ENCODE data around the gene STRBP.
"Not testable (repeated sequence)": the region's sequence is repeated elsewhere in the genome, so short reads cannot be mapped to it uniquely, and the experiment has no call there.

The STRBP gene

DNA sequence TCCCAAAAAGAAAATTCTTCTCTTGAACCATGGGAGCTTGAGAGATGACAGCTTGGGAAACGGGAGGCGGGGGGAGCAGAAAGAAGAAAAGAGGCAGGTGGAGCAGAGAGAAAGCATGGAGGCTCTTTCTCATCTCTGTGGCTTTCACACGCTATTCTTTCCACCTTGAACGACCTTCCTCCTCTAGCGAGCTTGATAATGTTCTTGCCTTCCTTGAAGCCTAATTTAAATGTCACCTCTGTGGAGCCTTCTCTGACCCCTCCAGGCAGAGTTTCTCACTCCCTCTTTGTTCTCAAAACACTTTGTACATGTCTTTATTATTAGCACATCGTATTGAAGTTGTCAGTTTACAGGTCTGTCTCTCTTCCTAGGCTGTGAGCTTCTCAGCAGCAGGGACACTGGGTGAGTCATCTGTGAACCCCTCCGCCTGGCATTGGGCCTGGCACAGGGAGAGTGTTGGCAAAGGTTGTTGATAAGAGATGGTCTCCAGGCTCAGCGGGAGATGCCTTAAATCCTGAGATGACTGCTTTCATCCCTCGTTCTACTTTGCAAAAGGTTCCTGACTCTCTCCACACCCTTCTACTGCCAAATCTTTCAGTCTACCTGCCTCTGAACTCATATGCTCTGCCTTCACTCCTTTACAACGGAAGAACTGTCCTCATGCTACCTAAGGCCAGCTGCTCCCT is 14.1 kb upstream of the STRBP start:
- DNase-seq, result peak; percentile 18

DNA sequence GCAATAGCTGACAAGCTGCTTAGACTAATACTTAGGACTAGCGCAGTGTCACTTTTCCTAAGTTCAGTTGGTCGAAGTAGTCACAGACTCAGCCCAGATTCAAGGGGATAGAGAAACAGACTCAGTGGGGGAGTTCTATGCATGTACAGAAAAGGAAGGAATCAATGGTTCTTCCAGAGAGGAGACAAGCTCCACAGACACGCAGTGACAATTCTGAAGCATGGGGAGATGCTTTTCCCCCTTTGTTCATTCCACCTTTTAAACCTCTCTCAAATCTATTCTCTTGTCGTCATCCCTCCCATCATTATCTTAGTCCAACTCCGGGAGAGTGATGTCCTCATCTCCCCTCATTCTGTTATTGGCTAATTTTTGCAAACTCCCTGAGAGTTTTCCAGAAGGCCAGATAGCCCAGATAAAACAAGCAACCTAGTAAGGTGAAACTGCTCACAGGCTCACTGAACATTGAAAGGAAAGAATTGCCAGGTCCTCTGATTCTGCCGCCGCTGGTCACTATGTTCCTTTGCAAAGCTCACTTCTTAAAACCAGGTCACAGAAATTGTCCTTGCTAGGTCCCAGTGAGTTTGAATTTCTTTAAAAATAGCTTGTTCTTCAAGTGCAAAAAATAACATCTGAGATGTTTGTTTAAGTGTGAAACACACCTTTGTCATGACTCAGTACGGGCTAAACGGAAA is 13.4 kb upstream of the STRBP start:
- DNase-seq, result no peak

DNA sequence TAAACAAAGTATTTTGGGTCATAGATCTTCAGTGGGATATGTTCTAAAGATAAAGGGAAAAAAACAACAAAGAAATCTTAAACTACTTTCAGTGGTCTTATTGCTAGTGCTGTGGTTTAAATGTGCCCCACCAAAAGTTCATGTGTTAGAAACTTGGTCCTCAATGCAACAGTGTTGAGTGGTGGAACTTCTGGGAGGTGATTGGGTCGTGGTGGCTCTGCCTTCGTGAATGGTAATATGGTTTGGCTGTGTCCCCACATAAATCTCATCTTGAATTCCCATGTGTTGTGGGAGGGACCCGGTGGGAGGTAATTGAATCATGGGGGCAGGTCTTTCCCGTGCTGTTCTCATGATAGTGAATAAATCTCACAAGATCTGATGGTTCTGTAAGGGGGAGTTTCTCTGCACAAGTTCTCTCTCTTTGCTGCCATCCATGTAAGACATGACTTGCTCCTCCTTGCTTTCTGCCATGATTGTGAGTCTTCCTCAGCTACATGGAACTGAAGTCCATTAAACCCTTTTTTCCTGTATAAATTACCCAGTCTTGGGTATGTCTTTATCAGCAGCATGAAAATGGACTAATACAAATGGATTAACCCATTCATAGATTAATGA is 10.6 kb upstream of the STRBP start:
- DNase-seq, result not testable (repeated sequence)

DNA sequence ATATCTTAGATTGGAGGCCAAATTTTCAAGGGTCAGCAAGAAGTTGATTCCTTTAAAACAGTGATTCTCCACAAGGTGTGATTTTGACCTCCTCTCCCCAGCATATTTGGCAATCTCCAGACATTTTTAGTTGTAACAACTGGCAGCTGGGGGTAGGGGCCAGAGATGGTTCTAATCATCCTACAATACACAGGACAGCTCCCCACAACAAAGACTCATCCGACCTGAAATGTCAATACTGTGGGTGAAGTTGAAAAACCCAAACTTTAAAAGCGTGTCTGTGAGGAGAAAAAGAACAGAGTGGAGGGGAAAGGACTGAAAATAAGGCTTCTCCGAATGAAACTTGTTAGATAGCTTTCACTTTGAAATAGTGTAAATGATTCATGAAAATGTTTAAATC is 10.0 kb upstream of the STRBP start:
- no peak for DNase-seq

DNA sequence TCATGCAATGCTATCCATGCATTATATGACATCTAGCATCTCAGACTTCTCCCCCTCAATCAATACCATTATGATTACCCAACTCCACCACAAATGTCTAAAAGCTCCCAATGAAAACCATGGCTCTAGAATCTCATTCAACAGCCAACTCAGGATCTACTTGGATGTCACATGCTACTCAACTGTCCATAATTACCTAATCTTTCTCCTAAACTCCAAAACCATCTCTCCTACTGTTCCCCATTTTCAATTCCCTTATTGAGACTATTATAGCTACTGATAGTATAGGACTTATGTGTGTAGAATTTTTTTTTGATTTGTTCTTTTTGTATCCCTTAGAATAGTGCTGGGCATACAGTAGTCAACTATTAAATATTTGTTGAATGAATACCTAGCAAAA is 8.2 kb upstream of the STRBP start:
- no peak for DNase-seq

DNA sequence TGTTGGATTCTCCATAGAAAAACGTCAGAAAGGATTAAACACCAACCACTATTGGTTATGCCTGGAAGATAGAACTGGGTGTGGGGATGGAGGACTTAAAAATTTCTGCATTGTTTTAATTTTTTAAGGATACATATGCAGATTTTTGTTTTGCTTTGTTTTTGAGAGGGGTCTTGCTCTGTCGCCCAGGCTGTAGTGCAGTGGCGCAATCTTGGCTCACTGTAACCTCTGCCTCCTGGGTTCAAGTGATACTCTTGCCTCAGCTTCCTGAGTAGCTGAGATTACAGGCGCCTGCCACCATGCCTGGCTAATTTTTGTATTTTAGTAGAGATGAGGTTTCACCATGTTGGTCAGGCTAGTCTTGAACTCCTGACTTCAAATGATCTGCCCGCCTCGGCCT is 2.7 kb upstream of the STRBP start:
- DNase-seq, result not testable (repeated sequence)

DNA sequence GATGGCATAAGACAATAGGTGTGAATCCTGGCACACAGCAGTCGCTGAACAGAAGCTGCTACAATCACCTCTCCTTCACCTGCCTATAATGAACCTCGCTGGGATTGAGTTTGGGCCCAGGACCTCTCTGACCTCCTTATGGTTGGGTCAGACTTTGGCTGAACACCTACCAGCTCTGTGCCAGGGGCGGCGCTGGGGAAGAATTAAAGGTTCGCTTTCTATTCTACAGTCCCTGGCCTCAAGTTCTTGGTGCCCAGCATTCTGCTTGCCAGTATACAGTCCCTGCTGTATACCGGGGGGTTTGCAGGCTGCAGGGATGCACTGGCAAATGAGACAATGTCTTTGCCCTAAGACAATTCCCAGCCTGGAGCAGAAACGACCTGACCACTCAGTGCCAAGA is 895 bp upstream of the STRBP start:
- no peak for DNase-seq

DNA sequence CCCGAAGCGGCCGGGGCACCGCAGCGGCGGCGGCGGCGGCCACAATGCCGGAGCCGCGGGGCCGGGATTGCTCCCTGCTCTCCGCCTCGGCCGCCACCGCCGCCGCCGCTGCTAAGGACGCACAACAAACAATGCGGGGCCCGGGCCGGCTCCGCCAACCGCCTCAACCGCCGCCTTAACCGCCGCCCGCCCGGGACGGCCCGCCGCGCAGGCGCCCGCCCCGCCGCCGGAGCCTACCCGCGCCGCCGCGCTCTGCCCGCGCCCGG is 254 bp downstream of the STRBP start:
- no peak for DNase-seq

DNA sequence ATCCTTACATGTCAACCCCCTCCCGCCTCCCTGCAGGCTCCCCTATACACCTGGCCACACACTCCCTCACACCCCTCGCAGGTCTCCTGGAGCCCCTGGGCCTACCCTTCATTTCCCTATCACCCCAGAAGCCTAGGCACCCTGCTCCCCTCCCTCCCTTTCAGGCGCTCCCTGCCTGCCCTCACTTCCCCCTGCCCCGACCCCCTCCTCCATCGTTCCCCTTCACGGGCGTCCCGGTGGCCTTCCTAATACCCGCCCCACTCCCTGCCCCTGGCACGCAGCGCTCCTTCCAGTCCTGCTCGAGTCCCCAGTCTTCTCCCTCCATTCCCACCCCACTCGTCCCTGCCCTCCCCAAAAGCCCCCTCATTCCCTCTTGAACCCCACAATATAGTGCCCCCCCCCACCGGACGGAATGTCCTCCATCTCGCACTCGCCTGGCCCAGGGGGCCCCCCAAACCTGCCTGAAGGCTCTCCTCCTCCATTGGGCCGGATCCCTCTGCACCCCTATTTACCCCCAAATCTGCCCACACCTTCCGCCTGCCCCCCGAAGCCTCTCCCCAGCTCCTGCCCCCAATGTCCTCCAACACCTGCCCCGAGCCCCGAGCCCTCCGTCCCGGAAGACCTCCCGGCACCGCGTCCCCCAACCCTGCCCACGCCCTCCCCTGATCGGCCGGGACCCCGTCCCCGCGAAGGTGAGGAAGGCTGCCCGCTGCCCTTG is 746 bp downstream of the STRBP start:
- no peak for DNase-seq

DNA sequence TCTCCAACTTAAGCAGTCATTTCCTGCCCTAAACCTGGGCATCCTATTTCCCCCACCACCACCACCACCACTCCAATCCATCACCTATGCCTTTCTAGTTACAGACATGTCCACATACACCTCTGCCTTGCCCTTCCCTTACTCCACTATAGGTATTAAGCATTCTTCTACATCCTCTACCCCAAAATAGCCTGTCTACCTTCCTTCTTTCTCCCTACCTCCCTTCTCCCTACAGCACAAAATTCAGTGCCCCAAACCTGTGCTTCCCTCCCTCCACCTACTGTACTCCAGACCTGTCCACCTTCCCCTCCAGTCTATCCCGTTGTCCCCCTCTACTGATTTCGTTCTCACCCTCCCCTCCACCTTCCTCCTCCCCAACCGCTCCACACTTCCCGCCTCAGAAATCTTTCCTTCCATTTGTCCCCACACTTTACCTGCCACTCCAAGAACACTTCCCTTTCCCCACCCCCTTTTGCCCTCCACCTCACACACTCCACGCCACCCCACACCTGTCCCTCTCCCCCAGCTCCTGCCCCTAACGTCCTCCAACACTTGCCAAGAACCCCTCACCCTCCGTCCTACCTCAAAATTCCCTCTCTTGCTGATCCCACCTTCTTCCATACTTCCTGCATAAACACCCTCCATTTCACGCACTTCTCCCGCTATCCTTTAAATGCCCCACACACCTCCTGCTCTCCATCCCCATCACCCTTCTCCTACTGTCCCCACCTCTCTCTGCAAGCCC is 1.6 kb downstream of the STRBP start:
- no peak for DNase-seq

DNA sequence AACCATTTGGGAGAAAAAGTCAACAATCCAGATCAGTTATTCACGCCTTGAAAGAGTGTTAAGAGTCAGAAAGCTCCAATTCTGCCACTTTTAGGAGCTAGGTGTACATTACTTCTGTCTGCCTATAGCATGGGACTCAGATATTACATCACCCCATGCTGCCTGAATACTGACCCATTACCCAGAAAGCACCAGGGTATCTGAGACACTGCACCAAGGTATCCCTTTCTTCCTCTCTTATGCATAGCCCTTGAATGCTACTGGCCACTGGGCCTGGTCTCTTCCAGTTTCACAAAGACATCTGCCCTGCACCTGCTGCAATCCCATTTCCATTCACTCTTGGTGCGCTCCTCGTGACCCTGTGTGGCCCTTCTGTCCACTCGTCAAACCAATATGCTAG is 2.6 kb downstream of the STRBP start:
- no peak for DNase-seq

DNA sequence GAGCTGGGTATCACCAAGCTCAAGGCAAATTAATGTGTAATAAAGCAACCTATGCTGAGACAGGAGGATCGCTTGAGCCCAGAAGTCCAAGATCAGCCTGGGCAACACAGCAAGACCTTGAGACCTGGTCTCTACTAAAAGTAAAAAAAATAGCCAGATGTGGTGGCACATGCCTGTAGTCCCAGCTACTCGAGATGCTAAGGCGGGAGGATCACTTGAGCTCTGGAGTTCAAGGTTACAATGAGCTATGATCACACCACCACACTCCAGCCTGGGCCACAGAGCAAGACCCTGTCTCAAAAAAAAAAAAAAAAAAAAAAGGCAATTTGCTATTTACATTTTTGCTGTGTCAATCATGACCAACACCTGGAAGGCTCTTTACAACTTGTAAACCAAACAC is 5.2 kb downstream of the STRBP start:
- no peak for DNase-seq

DNA sequence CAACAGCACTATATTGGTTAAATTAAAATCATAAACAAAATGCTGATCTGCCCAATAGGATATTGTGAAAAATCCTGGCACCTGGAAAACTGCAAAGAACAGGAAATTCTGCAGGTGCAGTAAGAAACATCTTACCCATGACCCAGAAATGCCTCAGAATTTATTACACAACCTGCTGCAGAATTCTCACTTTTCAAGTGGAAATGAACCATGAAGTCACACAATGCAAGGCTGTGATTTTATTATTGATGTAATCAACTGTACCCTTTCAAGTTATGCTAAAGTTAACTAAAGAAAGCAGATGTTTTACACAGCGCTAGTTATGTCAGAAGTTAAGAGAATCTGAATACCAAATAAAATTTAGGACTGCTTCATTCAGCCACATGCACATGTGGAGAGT is 6.0 kb downstream of the STRBP start:
- no peak for DNase-seq

DNA sequence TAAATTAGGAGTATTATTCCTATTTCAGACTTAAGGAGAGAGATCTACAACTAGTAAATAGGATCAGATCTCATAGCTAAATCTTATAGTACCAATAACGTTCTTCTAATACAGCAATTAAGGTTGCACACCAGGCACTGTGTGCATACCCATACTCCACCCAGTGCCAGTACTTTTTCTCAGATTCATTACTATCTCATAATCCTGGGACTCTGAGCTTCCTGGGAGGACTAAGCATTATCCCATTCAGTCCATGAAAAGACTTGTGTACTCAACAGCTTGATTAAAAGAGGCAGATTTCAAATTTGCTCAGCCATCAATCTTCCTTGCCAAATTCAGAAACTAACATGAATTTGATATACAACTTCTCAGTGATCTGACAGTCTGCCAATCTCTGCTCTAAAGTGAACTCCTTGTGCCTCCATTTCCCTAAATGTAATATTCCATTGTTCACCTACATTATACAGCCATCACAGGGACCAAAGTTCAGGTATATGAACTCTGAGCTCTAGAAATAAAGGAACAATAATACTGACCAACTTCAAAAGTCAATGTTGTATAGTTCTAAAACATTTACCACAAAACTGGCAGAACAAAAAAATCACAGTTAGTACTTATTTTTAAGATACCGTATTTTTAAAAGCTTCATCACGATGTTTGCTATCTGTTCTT is 7.2 kb downstream of the STRBP start:
- DNase-seq, result no peak

DNA sequence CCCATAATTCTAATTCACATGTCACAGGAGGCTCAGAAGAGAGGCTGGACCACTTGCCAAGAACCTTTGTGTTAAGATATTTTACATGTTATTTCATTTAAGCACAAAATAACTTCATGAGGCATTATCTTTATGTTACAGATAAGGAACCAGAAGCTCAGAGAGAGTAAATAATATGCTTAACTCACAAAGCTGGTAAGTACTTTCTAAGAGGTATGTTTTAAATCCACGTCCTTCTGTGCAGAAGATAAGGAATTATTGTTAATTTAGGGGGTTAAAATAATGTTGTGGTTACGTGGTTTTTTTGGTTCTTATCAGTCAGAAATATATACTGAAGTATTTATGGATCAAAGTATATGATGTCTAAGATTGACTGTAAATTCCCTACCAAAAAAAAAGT is 8.0 kb downstream of the STRBP start:
- no peak for DNase-seq

DNA sequence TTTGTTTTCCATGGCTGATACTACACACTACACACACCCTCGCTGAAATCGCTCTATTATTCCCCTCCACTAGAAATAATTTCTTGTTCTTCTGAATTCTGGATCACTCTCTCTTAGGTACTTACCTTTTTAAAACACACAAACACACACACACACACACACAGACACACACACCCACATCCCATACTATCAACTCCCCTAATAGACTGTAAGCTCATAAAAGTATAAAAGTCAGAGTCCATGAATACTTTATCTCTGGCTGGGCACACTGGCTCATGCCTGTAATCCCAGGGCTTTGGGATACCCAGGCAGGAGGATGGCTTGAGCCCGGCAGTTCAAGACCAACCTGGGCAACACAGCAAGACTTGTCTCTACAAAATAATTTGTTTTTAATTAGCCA is 11.1 kb downstream of the STRBP start:
- DNase-seq, result no peak

DNA sequence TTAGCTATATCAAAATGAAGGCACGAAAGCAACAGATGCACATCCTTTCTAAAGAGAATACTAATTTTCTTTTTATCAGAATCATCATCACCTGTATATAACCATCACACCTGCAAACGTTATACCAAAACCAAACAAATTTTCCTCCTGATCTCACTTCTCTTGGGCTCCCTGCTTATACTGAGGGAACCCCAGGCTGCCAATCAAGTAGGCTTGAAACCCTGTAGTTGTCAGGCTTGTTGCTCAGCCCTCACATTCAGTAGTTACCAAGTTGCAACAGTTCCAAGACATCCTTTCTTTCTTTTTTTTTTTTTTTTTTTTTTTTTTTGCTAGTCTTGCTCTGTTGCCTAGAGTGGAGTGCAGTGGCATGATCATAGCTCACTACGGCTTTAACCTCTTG is 12.7 kb downstream of the STRBP start:
- no peak for DNase-seq

DNA sequence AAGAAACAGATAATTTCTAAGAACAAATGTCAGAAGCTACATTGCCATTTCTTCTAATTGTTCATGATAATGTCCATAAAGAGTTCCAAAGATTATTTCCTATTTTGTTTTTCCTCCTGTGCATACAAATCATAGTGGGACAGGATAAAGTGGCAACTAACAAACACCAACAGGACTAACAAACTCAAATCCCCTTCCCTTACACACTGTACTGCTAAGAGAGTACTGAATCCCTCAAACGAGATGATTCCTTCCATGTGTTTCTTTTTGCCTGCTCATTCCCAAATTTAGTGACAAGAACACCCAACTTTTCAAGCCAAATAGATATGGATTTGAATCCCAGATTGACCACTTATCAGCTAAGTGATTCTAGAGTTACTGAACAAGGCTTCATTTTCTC is 15.2 kb downstream of the STRBP start:
- DNase-seq, result no peak

DNA sequence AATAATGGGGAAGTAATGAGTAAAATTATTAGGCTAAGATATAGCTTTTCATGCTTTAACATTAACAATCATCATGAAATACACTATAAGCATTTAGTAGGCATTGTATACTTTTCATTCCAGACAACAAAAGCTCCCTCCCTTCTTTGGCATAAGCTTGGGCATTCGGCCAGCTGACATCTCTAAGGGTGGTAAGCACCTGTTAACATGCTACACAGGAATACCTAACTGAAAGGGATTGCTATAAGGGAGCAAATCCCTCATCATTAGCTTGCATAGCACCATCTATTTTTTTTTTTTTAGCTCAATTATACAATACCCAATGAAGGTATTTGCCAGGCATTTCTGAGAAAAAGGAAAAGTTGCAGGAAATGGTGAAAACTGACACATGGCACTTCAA is 16.6 kb downstream of the STRBP start:
- DNase-seq, result no peak

DNA sequence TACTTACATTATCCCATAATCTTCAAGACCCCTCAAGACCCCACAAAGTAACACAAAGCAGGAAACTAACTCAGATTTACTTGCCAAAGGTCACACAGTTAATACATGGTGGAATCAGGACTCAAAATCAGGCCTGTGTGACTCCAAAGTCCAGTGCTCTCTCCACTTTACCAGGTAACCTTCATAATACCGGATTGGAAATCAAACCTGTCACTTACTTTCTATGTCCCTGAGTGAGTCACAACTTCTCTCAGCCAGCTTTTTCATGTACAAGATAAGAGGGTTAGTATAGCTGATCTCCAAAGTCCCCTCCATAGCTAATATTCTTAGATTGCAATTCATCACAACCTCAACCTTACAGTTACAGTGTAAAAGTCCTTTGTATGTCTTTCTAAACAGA is 17.1 kb downstream of the STRBP start:
- no peak for DNase-seq

DNA sequence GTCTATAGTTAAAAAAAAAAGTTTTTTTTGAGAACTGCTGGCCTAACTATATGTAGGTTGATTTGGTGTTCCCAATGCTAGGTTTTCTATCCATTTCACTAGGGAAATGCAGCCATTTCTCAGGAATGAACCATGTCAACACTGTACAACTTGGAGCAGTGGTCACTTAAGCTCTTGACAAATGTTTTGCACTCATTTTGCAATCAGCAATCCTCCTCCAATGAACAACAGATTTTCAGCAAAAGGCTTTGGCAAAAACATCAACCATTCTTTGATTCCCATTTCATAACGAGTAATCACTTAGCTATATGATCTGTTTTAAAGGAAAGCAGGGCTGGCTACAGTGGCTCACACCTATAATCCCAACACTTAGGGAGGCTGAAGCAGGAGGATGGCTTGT is 17.9 kb downstream of the STRBP start:
- DNase-seq, result no peak

DNA sequence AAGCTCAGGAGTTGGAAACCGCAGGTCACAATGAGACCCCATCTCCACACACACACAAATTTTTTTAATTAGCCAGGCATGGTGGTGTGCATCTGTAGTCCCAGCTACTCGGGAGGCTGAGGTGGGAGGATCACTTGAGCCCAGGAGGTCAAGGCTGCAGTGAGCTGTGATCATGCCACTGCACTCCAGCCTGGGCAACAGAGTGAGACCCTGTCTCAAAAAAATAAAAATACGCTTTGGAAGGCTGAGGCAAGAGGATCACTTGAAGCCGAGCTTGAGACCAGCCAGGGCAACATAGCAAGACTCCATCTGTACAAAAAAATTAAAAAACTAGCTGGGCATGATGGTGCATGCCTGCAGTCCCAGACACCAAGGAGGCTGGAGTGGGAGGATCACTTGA is 19.2 kb downstream of the STRBP start:
- not testable (repeated sequence) for DNase-seq

DNA sequence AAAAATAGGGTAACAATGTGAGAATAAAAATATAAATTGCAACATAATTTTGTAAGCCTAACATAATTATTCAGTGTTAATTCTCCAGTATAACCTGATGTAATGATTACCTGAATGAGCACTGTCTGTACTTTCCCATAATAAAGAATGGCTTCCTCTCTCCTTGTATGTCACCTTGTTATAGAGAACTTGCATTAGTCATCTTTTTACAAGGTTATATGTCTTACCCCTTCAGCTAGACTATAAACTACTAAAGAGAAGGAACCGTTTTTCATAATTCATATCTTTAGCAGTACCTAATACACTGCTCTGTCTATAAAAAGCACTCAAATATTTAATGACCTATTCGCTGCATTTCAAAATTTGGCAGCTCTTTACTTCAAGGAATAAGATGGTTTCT is 19.8 kb downstream of the STRBP start:
- DNase-seq, result no peak
